Left lung (tissue), 10 donors: ENCODE measurements around the gene CCZ1. TPM values are rescaled to one million over a fixed set of nuclear protein-coding genes. Genes with fewer than 3 reads are reported as not detected.
"Not testable (repeated sequence)": the region's sequence is repeated elsewhere in the genome, so short reads cannot be mapped to it uniquely, and the experiment has no call there.

Experiments
- ATAC-seq: fragments of 200-7000 bp; cut with Tn5 transposase; one replicate; pipeline ENCODE4 v1.9.1; 2020; ENCODE audit warnings: moderate library complexity
- DNase-seq, 4 donors: peaks; one replicate each; pipeline ENCODE4 v3.0.0-alpha.2; 2013 to 2020
- H3K27ac ChIP-seq, 2 donors: fragments of 200-600 bp; sonication (generic) in 1 of 2; one replicate each; pipeline versions ENCODE4 v1.5.0 to v1.8.0; 2020 to 2021
- H3K27me3 ChIP-seq, 2 donors: fragments of 200-600 bp; sonication (generic) in 1 of 2; one replicate each; pipeline versions ENCODE4 v1.5.0 to v1.8.0; 2020 to 2021
- H3K36me3 ChIP-seq, 2 donors: fragments of 200-600 bp; sonication (generic) in 1 of 2; one replicate each; pipeline versions ENCODE4 v1.5.0 to v1.8.0; 2020 to 2021
- H3K4me1 ChIP-seq, 2 donors: fragments of 200-600 bp; one replicate each; pipeline ENCODE4 v1.8.0; 2021
- H3K4me3 ChIP-seq, 2 donors: fragments of 200-600 bp; sonication (generic) in 1 of 2; one replicate each; pipeline versions ENCODE4 v1.5.0 to v1.8.0; 2020 to 2021; ENCODE audit warnings: mild to moderate bottlenecking in 1 of 2
- H3K9me3 ChIP-seq, 2 donors: fragments of 200-600 bp; sonication (generic) in 1 of 2; one replicate each; pipeline versions ENCODE4 v1.5.0 to v1.8.0; 2020 to 2021
- intact Hi-C, 2 donors: fragments of 100-400 bp; cut with DNase I; formaldehyde crosslinking; loops; one replicate each; pipeline versions ENCODE4 v1.11.2 to v1.14.2; 2022
- polyA plus RNA-seq, 6 donors: library from polyadenylated mRNA; unstranded; fragments of 120-200 nt; gene quantifications; one replicate each; pipeline ENCODE4 v1.2.1, GENCODE V29; 2013; ENCODE audit not compliant: insufficient read length in 6 of 6
- total RNA-seq, 2 donors: library from RNA; stranded (reverse); fragmentation: NEBNext Ultra II Directional; extraction: Animal tissue kit (Norgen Biotek cat#: 25700); gene quantifications; one replicate each; pipeline ENCODE4 v1.2.1, GENCODE V29; 2021
- donor health status: DM: no; HTN: yes; CAD: no.
- donor health status: DM: no; HTN: no; CAD: no.

The CCZ1 gene
- total and polyA plus RNA-seq, 8 donors, result 64.9 to 80.8 (median 69.0) TPM

DNA sequence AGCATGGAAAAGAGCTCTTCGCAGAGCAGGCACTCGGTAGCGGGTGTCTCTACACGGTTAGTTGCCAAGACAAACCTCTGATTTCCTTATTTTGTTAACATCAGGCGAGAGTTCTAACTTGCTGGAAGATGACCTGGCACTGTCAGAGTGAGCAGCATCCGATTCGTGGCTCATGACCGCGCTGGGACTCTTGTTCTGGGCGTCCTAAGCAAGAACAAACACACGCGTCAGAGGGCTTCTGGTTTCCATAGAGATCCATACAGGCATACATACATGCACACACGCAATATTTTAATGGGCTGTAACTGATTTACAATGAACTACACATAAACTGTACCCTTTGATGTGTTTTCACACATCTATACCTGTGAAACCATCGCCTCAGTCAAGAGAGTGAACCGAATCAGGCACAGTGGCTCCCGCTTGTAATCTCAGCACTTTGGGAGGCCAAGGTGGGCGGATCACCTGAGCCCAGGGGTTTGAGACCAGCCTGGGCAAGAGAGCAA is 36.5 kb downstream of the CCZ1 start:
- H3K27me3 ChIP-seq, H3K4me1 ChIP-seq, intact Hi-C loops, DNase-seq, ATAC-seq, H3K4me3 ChIP-seq, H3K27ac ChIP-seq, H3K9me3 ChIP-seq, H3K36me3 ChIP-seq: not testable (repeated sequence)

DNA sequence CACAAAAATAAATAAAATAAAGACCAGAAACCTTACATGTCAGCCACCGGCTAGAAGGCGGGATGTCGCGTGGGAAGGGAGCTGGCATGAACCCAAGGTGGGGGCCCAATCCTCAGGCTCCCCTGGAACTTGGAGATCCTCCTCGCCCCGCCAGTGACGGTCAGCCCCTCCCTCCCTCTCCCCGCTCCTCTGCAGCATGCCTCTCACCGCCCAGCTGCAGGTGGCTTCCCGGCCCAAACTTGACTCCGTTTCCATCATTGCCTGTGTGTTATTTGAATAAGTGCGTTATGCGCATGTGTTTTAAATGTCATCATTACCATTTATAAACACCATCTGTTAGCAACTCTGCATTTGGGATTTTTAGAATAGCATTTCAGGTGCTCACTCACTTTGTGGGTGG is 64.7 kb downstream of the CCZ1 start:
- H3K4me1 ChIP-seq, H3K36me3 ChIP-seq, DNase-seq, H3K9me3 ChIP-seq, ATAC-seq, H3K27ac ChIP-seq, intact Hi-C loops, H3K4me3 ChIP-seq, H3K27me3 ChIP-seq: not testable (repeated sequence)

DNA sequence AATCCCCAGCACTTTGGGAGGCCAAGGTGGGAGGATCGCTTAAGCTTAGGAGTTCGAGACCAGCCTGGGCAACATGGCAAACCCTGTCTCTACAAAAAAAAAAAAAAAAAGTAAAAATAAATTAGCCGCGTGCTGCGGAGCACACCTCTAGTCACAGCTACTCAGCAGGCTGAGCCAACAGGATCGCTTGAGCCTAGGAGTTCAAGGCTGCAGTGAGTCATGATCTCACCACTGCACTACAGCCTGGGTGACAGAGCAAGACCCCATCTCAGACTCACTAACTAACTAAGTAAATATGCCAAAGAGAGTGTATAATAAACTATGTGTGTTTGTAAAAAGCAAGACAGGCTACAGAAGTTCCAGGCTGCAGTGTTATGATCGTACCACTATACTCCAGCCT is 65.3 kb downstream of the CCZ1 start:
- H3K9me3 ChIP-seq, H3K4me3 ChIP-seq, H3K27me3 ChIP-seq, DNase-seq, H3K4me1 ChIP-seq, H3K36me3 ChIP-seq, ATAC-seq, H3K27ac ChIP-seq, intact Hi-C loops: not testable (repeated sequence)

DNA sequence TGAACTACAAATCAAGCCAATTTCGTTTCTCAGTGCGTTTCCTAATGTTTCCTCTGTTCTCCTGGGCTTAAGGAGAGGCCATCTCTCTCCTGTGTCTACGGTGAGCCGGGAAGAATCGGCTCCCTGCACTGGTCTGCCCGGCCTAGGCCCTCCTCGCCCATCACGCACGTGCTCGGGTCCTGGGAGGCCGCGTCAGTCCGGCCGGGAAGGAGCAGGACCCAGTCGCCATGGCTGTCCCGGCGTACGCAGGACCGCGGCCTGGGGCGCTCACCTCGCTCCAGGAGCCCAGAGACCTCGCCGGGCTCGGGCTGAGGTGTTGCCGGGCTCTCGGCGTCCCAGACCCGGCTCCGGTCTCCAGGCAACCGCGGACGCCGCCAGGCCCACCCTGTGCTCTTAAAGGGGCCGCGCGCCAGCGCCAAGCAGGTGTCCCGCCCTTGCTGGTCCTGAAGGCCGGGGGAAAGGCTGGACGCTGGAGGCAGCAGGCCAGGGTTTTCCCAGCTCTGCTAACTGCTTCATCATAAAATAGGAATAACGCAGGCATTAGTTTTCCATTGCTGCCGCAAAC is 71.9 kb downstream of the CCZ1 start, which contains the start of gene RSPH10B:
TSS of gene RSPH10B (minus strand) at position 343 of the 565 bp plus-strand sequence. CDS start 3,573 bp downstream, outside the sequence.
- ATAC-seq, result peak; percentile 46
- H3K4me3 ChIP-seq, intact Hi-C loops, H3K27ac ChIP-seq, H3K36me3 ChIP-seq, H3K27me3 ChIP-seq, H3K9me3 ChIP-seq, H3K4me1 ChIP-seq: not testable (repeated sequence)
- peak in 1 of 4 donors; percentile 68 for DNase-seq

DNA sequence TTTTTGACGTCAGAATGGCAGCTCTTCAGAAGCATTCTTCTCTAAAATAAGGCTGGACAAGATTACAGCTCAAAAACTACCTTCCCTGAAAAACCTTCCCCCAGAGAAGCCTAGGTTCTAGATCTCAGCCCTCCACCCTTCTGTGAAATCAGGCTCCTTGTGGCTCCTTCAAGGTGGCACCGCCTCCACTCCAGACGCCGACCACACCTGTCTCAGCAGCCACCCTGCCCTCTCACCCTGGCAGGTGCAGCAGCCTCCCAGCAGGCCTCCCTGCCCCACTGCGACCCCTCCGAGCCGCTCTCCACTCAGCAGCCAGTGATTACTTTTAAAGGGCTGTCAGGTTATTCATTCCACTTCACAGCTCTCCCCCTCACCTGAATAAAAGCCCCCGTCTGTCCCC is 75.0 kb downstream of the CCZ1 start:
- H3K4me1 ChIP-seq, intact Hi-C loops, H3K9me3 ChIP-seq, DNase-seq, H3K27ac ChIP-seq, H3K27me3 ChIP-seq, H3K4me3 ChIP-seq: not testable (repeated sequence)
- H3K36me3 ChIP-seq, result peaks cover 0 to 18% of the 10 kb centered on the region in 2 donors
- peak; percentile 85 for ATAC-seq

Other genes with a start within 250 kb of the CCZ1 start
- gene RNF216, start 117.1 kb upstream of the CCZ1 start, total RNA-seq, result 10 to 100 TPM; 28.4 to 34.4 TPM
- 10 to 100 TPM; 26.2 to 34.4 (median 30.2) TPM for gene RNF216, start 117.1 kb upstream of the CCZ1 start, polyA plus RNA-seq
- not detected for gene OCM, start 17.9 kb upstream of the CCZ1 start, total RNA-seq
- gene OCM, start 17.9 kb upstream of the CCZ1 start, polyA plus RNA-seq, result 1 to 10 TPM in 1 of 6 donors, under 1 TPM in 5; 0.40 to 1.2 (median 0.75) TPM
- gene RSPH10B, start 72.0 kb downstream of the CCZ1 start, total RNA-seq, result 1 to 10 TPM in 1 of 2 donors, under 1 TPM in 1; 0.09 to 1.5 TPM
- gene RSPH10B, start 72.0 kb downstream of the CCZ1 start, polyA plus RNA-seq, result 1 to 10 TPM in 4 of 6 donors, under 1 TPM in 2; 0.89 to 5.8 (median 1.4) TPM
- gene PMS2, start 110.3 kb downstream of the CCZ1 start, total RNA-seq, result 10 to 100 TPM; 11.8 to 12.3 TPM
- 10 to 100 TPM; 19.1 to 21.9 (median 20.0) TPM for gene PMS2, start 110.3 kb downstream of the CCZ1 start, polyA plus RNA-seq
- 10 to 100 TPM; 24.9 to 35.5 TPM for gene AIMP2, start 110.5 kb downstream of the CCZ1 start, total RNA-seq
- gene AIMP2, start 110.5 kb downstream of the CCZ1 start, polyA plus RNA-seq, result 10 to 100 TPM; 12.8 to 17.2 (median 15.4) TPM
- gene ANKRD61, start 132.6 kb downstream of the CCZ1 start, total RNA-seq, result under 1 TPM; 0.26 to 0.29 TPM
- 1 to 10 TPM; 2.5 to 4.5 (median 3.7) TPM for gene ANKRD61, start 132.6 kb downstream of the CCZ1 start, polyA plus RNA-seq
- 10 to 100 TPM; 93.2 to 98.9 TPM for gene EIF2AK1, start 160.4 kb downstream of the CCZ1 start, total RNA-seq
- gene EIF2AK1, start 160.4 kb downstream of the CCZ1 start, polyA plus RNA-seq, result 100 to 1,000 TPM in 1 of 6 donors, 10 to 100 TPM in 5; 89.9 to 104 (median 92.2) TPM
- 1 to 10 TPM; 8.0 to 8.7 TPM for gene USP42, start 206.2 kb downstream of the CCZ1 start, total RNA-seq
- 10 to 100 TPM; 13.1 to 14.8 (median 14.2) TPM for gene USP42, start 206.2 kb downstream of the CCZ1 start, polyA plus RNA-seq